Glutamatergic neuron (in vitro differentiated cells): ENCODE results near the gene CCNH. TPM values are rescaled to one million over a fixed set of nuclear protein-coding genes. Genes with fewer than 3 reads are reported as not detected.

ENCODE experiments used
- DNase-seq: peaks from one replicate; pipeline ENCODE4 v3.0.0; 2022
- H3K27ac Mint-ChIP-seq: one replicate; pipeline ENCODE4 v1.8.0; 2020; ENCODE audit warnings: mild to moderate bottlenecking, mixed read lengths, inconsistent platforms; ENCODE audit not compliant: unreplicated experiment
- H3K27me3 Mint-ChIP-seq: one replicate; pipeline ENCODE4 v1.8.0; 2020; ENCODE audit warnings: mild to moderate bottlenecking, moderate library complexity, mixed read lengths, inconsistent platforms; ENCODE audit not compliant: unreplicated experiment
- H3K36me3 Mint-ChIP-seq: one replicate; pipeline ENCODE4 v1.8.0; 2020; ENCODE audit warnings: mild to moderate bottlenecking, mixed read lengths, inconsistent platforms; ENCODE audit not compliant: unreplicated experiment
- H3K4me1 Mint-ChIP-seq: one replicate; pipeline ENCODE4 v1.8.0; 2020; ENCODE audit warnings: mild to moderate bottlenecking, low read depth, mixed read lengths, inconsistent platforms; ENCODE audit not compliant: unreplicated experiment
- H3K4me3 Mint-ChIP-seq: one replicate; pipeline ENCODE4 v1.8.0; 2020; ENCODE audit warnings: mild to moderate bottlenecking, mixed read lengths, inconsistent platforms; ENCODE audit not compliant: unreplicated experiment
- H3K9me3 Mint-ChIP-seq: one replicate; pipeline ENCODE4 v1.8.0; 2020; ENCODE audit warnings: mild to moderate bottlenecking, moderate library complexity, mixed read lengths, inconsistent platforms; ENCODE audit not compliant: unreplicated experiment
- CTCF ChIP-seq: fragments of 200-600 bp; sonication (generic); IDR thresholded peaks from one replicate; pipeline ENCODE4 v1.5.0; 2021; ENCODE audit not compliant: partially characterized antibody, unreplicated experiment
- total RNA-seq: library from RNA; stranded (reverse); fragmentation: NEBNext Ultra II Directional; extraction: Animal tissue kit (Norgen Biotek cat#: 25700); gene quantifications from one replicate; pipeline ENCODE4 v1.2.1, GENCODE V29; 2021; ENCODE audit not compliant: unreplicated experiment

The CCNH gene
- total RNA-seq, 1 donor from 2014 or later, result 40.1 TPM

- H3K9me3 Mint-ChIP-seq, result no peaks in the 10 kb centered on the region
- no peaks in the 10 kb centered on the region for H3K27me3 Mint-ChIP-seq
- H3K4me3 Mint-ChIP-seq, result no peak overlapping the region
- H3K27ac Mint-ChIP-seq, result no peak overlapping the region
- TF ChIP-seq CTCF, result no peak
- no peaks in the 10 kb centered on the region for H3K36me3 Mint-ChIP-seq
- no peak for DNase-seq
- H3K4me1 Mint-ChIP-seq, result no peaks in the 10 kb centered on the region
Measured at GRCh38 chr5:87361031-87361445, 51.7 kb downstream of the CCNH start.

GRCh38 chr5:87360132-87360531, 52.6 kb downstream of the CCNH start:
- Mint-ChIP-seq H3K27ac (no peak overlapping the region), H3K9me3 (no peaks in the 10 kb centered on the region), H3K27me3 (no peaks in the 10 kb centered on the region), H3K4me1 (no peaks in the 10 kb centered on the region), H3K36me3 (peaks cover 7% of the 10 kb centered on the region), H3K4me3 (no peak overlapping the region)
- no peak for DNase-seq
- TF ChIP-seq CTCF, result no peak

- Mint-ChIP-seq H3K4me1 (no peaks in the 10 kb centered on the region), H3K9me3 (no peaks in the 10 kb centered on the region), H3K27me3 (no peaks in the 10 kb centered on the region), H3K4me3 (no peak overlapping the region), H3K36me3 (peaks cover 7% of the 10 kb centered on the region), H3K27ac (no peak overlapping the region)
- no peak for DNase-seq
- TF ChIP-seq CTCF, result no peak
Measured at GRCh38 chr5:87359106-87359505, 53.6 kb downstream of the CCNH start.

- no peaks in the 10 kb centered on the region for H3K4me1 Mint-ChIP-seq
- H3K27ac Mint-ChIP-seq, result no peak overlapping the region
- H3K9me3 Mint-ChIP-seq, result no peaks in the 10 kb centered on the region
- H3K4me3 Mint-ChIP-seq, result no peak overlapping the region
- H3K27me3 Mint-ChIP-seq, result no peaks in the 10 kb centered on the region
- peaks cover 14% of the 10 kb centered on the region for H3K36me3 Mint-ChIP-seq
- no peak for DNase-seq
- no peak for TF ChIP-seq CTCF
Measured at GRCh38 chr5:87354496-87354895, 58.2 kb downstream of the CCNH start.

- no peak overlapping the region for H3K4me3 Mint-ChIP-seq
- no peak for DNase-seq
- H3K4me1 Mint-ChIP-seq, result no peaks in the 10 kb centered on the region
- H3K27me3 Mint-ChIP-seq, result no peaks in the 10 kb centered on the region
- no peak for TF ChIP-seq CTCF
- H3K27ac Mint-ChIP-seq, result no peak overlapping the region
- H3K36me3 Mint-ChIP-seq, result peaks cover 4% of the 10 kb centered on the region
- no peaks in the 10 kb centered on the region for H3K9me3 Mint-ChIP-seq
Measured at GRCh38 chr5:87347841-87348240, 64.9 kb downstream of the CCNH start.
